ENCODE measurements around the gene PRKCSH. TPM values are rescaled to one million over a fixed set of nuclear protein-coding genes. Genes with fewer than 3 reads are reported as not detected.

The PRKCSH gene
- total RNA-seq, 1 experiment from 2014 or later: 399 TPM

DNA sequence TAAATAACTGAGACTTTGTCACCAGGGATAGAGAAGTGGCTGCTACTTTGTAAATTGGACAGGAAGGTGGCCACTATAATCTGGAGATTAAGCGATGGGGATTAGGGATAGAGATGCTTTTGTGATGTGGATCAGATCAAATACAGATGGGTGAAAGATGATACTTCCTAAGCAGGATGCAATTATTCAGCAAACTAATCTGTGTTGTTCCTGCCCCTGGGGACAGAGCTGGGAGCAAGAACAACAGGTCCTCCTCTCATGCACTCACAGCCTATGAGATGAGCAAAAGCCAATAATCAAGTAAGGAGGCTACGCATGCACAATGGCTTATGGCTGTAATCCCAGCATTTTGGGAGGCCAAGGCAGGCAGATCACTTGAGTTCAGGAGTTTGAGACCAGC is 20.9 kb upstream of the PRKCSH start:
- POLR2A ChIA-PET: interaction anchor here (0.6 kb wide), 1 partner anchor 119 kb away, joined by 6 read pairs; the partner anchor contains the start of gene TSPAN16
- no peak overlapping the region for H3K4me3 ChIP-seq (ENCODE audit: low read depth in 2 of 2, low read length in 2 of 2)
- DNase-seq (ENCODE audit: low read depth, low spot score) (no peak), ATAC-seq (no peak)
- no peak overlapping the region for H3K27ac ChIP-seq (ENCODE audit: low read length)
- CTCF ChIA-PET: no interaction called here
- no peaks in the 10 kb centered on the region for H3K27me3 ChIP-seq (ENCODE audit: control insufficient read depth, insufficient read depth, low read length)
- in situ Hi-C loops (cut with HindIII; ENCODE audit: low pct_unique_long_range_greater_than_20kb, low sequenced_read_pairs) (no loop called here), intact Hi-C loops (cut with micrococcal nuclease; ENCODE audit: unreplicated experiment) (no loop called here)
- H3K36me3 ChIP-seq (ENCODE audit: control insufficient read depth, insufficient read depth, low read length): peaks cover 5% of the 10 kb centered on the region; the same call in 1 of the 2 replicates
- no peaks in the 10 kb centered on the region for H3K9me3 ChIP-seq (ENCODE audit: control insufficient read depth, insufficient read depth, low read depth, low read length)
- TF ChIP-seq CTCF (IDR thresholded peaks at IDR 0.05) (no peak), SIN3A (IDR thresholded peaks at IDR 0.05; ENCODE audit: borderline replicate concordance, insufficient read depth, low read depth, low read length) (no peak), TCF7L2 (IDR thresholded peaks at IDR 0.05; ENCODE audit: low read depth, low read length) (no peak), POLR2AphosphoS5 (IDR thresholded peaks at IDR 0.05; ENCODE audit: low read depth, low read length) (no peak)
- TF ChIP-seq, protein P1, sequence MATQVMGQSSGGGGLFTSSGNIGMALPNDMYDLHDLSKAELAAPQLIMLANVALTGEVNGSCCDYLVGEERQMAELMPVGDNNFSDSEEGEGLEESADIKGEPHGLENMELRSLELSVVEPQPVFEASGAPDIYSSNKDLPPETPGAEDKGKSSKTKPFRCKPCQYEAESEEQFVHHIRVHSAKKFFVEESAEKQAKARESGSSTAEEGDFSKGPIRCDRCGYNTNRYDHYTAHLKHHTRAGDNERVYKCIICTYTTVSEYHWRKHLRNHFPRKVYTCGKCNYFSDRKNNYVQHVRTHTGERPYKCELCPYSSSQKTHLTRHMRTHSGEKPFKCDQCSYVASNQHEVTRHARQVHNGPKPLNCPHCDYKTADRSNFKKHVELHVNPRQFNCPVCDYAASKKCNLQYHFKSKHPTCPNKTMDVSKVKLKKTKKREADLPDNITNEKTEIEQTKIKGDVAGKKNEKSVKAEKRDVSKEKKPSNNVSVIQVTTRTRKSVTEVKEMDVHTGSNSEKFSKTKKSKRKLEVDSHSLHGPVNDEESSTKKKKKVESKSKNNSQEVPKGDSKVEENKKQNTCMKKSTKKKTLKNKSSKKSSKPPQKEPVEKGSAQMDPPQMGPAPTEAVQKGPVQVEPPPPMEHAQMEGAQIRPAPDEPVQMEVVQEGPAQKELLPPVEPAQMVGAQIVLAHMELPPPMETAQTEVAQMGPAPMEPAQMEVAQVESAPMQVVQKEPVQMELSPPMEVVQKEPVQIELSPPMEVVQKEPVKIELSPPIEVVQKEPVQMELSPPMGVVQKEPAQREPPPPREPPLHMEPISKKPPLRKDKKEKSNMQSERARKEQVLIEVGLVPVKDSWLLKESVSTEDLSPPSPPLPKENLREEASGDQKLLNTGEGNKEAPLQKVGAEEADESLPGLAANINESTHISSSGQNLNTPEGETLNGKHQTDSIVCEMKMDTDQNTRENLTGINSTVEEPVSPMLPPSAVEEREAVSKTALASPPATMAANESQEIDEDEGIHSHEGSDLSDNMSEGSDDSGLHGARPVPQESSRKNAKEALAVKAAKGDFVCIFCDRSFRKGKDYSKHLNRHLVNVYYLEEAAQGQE (IDR thresholded peaks at IDR 0.05; ENCODE audit: insufficient read depth in 1 of 2, low read depth in 2 of 2, low read length in 1 of 2): no peak
- BruUV-seq (replicated peaks): no TSS peak
- H3K4me1 ChIP-seq (ENCODE audit: control insufficient read depth, insufficient read depth, low read length): no peaks in the 10 kb centered on the region

DNA sequence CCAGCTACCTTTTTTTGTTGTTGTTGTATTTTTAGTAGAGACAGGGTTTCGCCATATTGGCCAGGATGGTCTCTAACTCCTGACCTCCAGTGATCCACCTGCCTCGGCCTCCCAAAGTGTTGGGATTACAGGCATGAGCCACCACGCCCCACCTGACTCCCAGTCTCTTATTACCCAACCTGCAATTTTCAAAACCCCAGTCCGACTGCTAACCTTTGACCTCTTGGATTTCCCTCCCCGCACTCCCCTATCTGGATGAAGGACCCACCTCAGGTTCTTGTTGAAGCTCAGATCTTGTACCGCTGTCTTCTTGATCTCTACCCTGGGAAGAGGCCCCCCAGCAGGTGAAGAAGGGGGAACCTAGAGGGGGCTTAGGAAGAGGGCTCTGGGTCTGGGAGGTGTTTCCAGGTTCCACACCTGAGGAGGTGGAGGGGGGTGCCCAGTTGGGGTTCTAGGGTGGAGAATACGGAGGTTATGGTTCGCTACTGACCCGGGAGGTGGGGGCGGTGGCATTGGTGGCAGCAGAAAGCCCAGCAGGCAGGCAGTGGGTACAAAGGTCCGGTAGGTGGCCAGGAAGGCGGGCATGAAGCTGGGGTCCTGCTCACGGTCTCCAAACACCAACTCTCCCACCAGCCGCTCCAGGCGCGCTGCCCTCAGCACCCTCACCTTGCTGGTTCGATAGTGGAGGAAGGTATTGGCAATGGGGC is 18.9 kb upstream of the PRKCSH start:
- intact Hi-C loops (cut with micrococcal nuclease; ENCODE audit: unreplicated experiment): no loop called here

More for the DNA sequence above, 18.9 kb upstream of the PRKCSH start:
- no peak for ATAC-seq
- in situ Hi-C loops (cut with HindIII; ENCODE audit: low pct_unique_long_range_greater_than_20kb, low sequenced_read_pairs): no loop called here
- TF ChIP-seq CTCF (IDR thresholded peaks at IDR 0.05) (no peak), TCF7L2 (IDR thresholded peaks at IDR 0.05; ENCODE audit: low read depth, low read length) (no peak), POLR2AphosphoS5 (IDR thresholded peaks at IDR 0.05; ENCODE audit: low read depth, low read length) (no peak), SIN3A (IDR thresholded peaks at IDR 0.05; ENCODE audit: borderline replicate concordance, insufficient read depth, low read depth, low read length) (no peak)
- TF ChIP-seq, protein P1 (IDR thresholded peaks at IDR 0.05; ENCODE audit: insufficient read depth in 1 of 2, low read depth in 2 of 2, low read length in 1 of 2): no peak
- peaks cover 5% of the 10 kb centered on the region; the same call in 1 of the 2 replicates for H3K36me3 ChIP-seq (ENCODE audit: control insufficient read depth, insufficient read depth, low read length)
- ChIA-PET CTCF (no interaction called here), POLR2A (no interaction called here)
- no peak overlapping the region for H3K27ac ChIP-seq (ENCODE audit: low read length)
- H3K4me3 ChIP-seq (ENCODE audit: low read depth in 2 of 2, low read length in 2 of 2): no peak overlapping the region
- no peaks in the 10 kb centered on the region for H3K4me1 ChIP-seq (ENCODE audit: control insufficient read depth, insufficient read depth, low read length)
- DNase-seq (ENCODE audit: low read depth, low spot score): no peak
- no peaks in the 10 kb centered on the region for H3K27me3 ChIP-seq (ENCODE audit: control insufficient read depth, insufficient read depth, low read length)
- H3K9me3 ChIP-seq (ENCODE audit: control insufficient read depth, insufficient read depth, low read depth, low read length): no peaks in the 10 kb centered on the region
- BruUV-seq (replicated peaks): no TSS peak

All from Panc1 (cell line).